ENCODE results near the gene FKBP4. TPM values are rescaled to one million over a fixed set of nuclear protein-coding genes. Genes with fewer than 3 reads are reported as not detected.

FKBP4 gene
- total RNA-seq, 1 experiment from 2014 or later, result 122 TPM

- intact Hi-C loops (cut with micrococcal nuclease; ENCODE audit: unreplicated experiment), result no loop called here
- H3K9me3 Mint-ChIP-seq (ENCODE audit: low read depth, unreplicated experiment), result no peaks in the 10 kb centered on the region
- H3K27ac Mint-ChIP-seq (ENCODE audit: unreplicated experiment), result no peak overlapping the region
- no peak for DNase-seq
- TF ChIP-seq, protein P1, sequence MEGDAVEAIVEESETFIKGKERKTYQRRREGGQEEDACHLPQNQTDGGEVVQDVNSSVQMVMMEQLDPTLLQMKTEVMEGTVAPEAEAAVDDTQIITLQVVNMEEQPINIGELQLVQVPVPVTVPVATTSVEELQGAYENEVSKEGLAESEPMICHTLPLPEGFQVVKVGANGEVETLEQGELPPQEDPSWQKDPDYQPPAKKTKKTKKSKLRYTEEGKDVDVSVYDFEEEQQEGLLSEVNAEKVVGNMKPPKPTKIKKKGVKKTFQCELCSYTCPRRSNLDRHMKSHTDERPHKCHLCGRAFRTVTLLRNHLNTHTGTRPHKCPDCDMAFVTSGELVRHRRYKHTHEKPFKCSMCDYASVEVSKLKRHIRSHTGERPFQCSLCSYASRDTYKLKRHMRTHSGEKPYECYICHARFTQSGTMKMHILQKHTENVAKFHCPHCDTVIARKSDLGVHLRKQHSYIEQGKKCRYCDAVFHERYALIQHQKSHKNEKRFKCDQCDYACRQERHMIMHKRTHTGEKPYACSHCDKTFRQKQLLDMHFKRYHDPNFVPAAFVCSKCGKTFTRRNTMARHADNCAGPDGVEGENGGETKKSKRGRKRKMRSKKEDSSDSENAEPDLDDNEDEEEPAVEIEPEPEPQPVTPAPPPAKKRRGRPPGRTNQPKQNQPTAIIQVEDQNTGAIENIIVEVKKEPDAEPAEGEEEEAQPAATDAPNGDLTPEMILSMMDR (IDR thresholded peaks at IDR 0.05; ENCODE audit: unreplicated experiment), result no peak
- H3K27me3 Mint-ChIP-seq (ENCODE audit: unreplicated experiment), result no peaks in the 10 kb centered on the region
- H3K4me1 Mint-ChIP-seq (ENCODE audit: low read depth, unreplicated experiment), result no peaks in the 10 kb centered on the region
- CTCF ChIA-PET, result interaction anchor here (0.7 kb wide), 1 partner anchor 12 kb away, joined by 4 read pairs; no protein-coding TSS in a partner anchor
- BruUV-seq (replicated peaks), result no TSS peak
- H3K36me3 Mint-ChIP-seq (ENCODE audit: insufficient read depth, unreplicated experiment), result peaks cover 5% of the 10 kb centered on the region
- H3K4me3 Mint-ChIP-seq (ENCODE audit: low read depth, unreplicated experiment), result no peak overlapping the region
Observed at GRCh38 chr12:2836574-2836973, 41.8 kb downstream of the FKBP4 start.

GRCh38 chr12:2841056-2841650 is 46.4 kb downstream of the FKBP4 start:
- DNase-seq, result no peak
- no peak overlapping the region for H3K27ac Mint-ChIP-seq (ENCODE audit: unreplicated experiment)
- no peaks in the 10 kb centered on the region for H3K27me3 Mint-ChIP-seq (ENCODE audit: unreplicated experiment)
- no peaks in the 10 kb centered on the region for H3K4me1 Mint-ChIP-seq (ENCODE audit: low read depth, unreplicated experiment)
- BruUV-seq (replicated peaks), result no TSS peak
- intact Hi-C loops (cut with micrococcal nuclease; ENCODE audit: unreplicated experiment), result no loop called here
- no peaks in the 10 kb centered on the region for H3K9me3 Mint-ChIP-seq (ENCODE audit: low read depth, unreplicated experiment)
- TF ChIP-seq, protein P1 (IDR thresholded peaks at IDR 0.05; ENCODE audit: unreplicated experiment), result no peak
- H3K36me3 Mint-ChIP-seq (ENCODE audit: insufficient read depth, unreplicated experiment), result peaks cover 14% of the 10 kb centered on the region
- CTCF ChIA-PET, result interaction anchor here (0.6 kb wide), 1 partner anchor 99 kb away, joined by 7 read pairs; no protein-coding TSS in a partner anchor
- H3K4me3 Mint-ChIP-seq (ENCODE audit: low read depth, unreplicated experiment), result no peak overlapping the region

DNA sequence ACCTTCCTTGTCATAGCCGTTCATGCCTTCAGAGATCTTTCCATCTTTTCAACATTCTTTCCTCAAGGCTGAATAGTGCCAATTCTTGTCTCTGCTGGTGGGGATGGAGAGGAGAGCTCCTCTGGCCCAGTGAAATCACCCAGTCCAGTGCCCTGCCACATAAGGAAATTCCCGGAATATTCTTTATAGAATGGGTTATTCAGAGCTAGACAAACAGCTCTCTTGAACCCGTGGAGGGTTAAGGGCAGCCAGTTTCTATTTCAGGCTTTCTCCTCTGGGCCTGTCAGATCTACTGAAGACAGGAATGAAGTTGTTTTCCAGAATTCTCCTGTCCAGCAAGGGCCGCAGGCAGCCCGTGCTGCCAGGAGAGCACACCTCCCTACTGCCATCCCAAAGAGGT is 48.2 kb downstream of the FKBP4 start:
- Mint-ChIP-seq H3K9me3 (ENCODE audit: low read depth, unreplicated experiment) (no peaks in the 10 kb centered on the region), H3K27ac (ENCODE audit: unreplicated experiment) (no peak overlapping the region), H3K4me1 (ENCODE audit: low read depth, unreplicated experiment) (no peaks in the 10 kb centered on the region), H3K4me3 (ENCODE audit: low read depth, unreplicated experiment) (no peak overlapping the region), H3K27me3 (ENCODE audit: unreplicated experiment) (no peaks in the 10 kb centered on the region), H3K36me3 (ENCODE audit: insufficient read depth, unreplicated experiment) (peaks cover 14% of the 10 kb centered on the region)
- no peak for DNase-seq
- intact Hi-C loops (cut with micrococcal nuclease; ENCODE audit: unreplicated experiment), result no loop called here
- TF ChIP-seq, protein P1 (IDR thresholded peaks at IDR 0.05; ENCODE audit: unreplicated experiment), result no peak
- CTCF ChIA-PET, result interaction anchor here (0.6 kb wide), 1 partner anchor 217 kb away, joined by 3 read pairs; no protein-coding TSS in a partner anchor
- BruUV-seq (replicated peaks), result no TSS peak

DNA sequence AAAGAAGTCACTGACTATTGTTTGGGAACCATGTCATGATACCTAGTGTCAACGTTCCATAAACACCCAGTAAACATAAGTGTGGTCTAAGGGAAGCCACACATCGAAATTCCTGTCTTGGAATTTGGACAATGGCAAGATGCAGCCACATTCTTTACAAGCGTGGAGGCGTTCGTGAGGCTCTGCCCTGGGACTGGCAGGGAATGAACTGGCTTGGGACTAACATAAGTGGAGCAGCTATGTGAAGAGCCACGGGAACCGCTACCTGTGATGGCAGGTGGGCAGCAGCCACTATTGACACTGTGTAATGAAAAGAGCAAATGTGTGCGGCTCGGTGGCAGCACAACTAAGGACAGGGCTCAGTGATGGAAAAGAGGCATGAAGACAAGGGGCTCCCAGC is 50.0 kb downstream of the FKBP4 start:
- Mint-ChIP-seq H3K27me3 (ENCODE audit: unreplicated experiment) (no peaks in the 10 kb centered on the region), H3K4me1 (ENCODE audit: low read depth, unreplicated experiment) (peaks cover 9% of the 10 kb centered on the region), H3K27ac (ENCODE audit: unreplicated experiment) (no peak overlapping the region), H3K36me3 (ENCODE audit: insufficient read depth, unreplicated experiment) (peaks cover 22% of the 10 kb centered on the region), H3K9me3 (ENCODE audit: low read depth, unreplicated experiment) (no peaks in the 10 kb centered on the region), H3K4me3 (ENCODE audit: low read depth, unreplicated experiment) (no peak overlapping the region)
- BruUV-seq (replicated peaks), result no TSS peak
- CTCF ChIA-PET, result no interaction called here
- DNase-seq, result no peak
- TF ChIP-seq, protein P1 (IDR thresholded peaks at IDR 0.05; ENCODE audit: unreplicated experiment), result no peak
- intact Hi-C loops (cut with micrococcal nuclease; ENCODE audit: unreplicated experiment), result no loop called here
